Kidney (tissue), 14 donors: ENCODE data around the gene ANKRD50. TPM values are rescaled to one million over a fixed set of nuclear protein-coding genes. Genes with fewer than 3 reads are reported as not detected.

Experiments
- DNase-seq, 5 donors: peaks; one replicate each; pipeline ENCODE4 v3.0.0-alpha.2; 2013 to 2020
- FAIRE-seq: peaks from 2 replicates; lab custom pipeline; 2012; peaks lifted over from hg19 to GRCh38; lab: Jason Lieb, UNC
- H3K27ac ChIP-seq, 2 donors: one replicate each; pipeline ENCODE4 v1.7.0; 2013; ENCODE audit warnings: low read depth in 2 of 2, low read length in 2 of 2, inconsistent platforms in 1 of 2
- H3K27me3 ChIP-seq: one replicate; pipeline ENCODE4 v1.7.1; 2013; ENCODE audit warnings: low read length, inconsistent platforms; ENCODE audit not compliant: control insufficient read depth, insufficient read depth
- H3K36me3 ChIP-seq, 3 donors: one replicate each; pipeline versions ENCODE4 v1.7.0 to v1.7.1; 2013; ENCODE audit warnings: low read length in 3 of 3, control low read depth in 1 of 3, inconsistent platforms in 1 of 3; ENCODE audit not compliant: insufficient read depth in 3 of 3, control insufficient read depth in 2 of 3
- H3K4me1 ChIP-seq, 3 donors: one replicate each; pipeline versions ENCODE4 v1.7.0 to v1.7.1; 2013; ENCODE audit warnings: low read length in 3 of 3, inconsistent platforms in 1 of 3, low read depth in 1 of 3; ENCODE audit not compliant: control insufficient read depth in 2 of 3, insufficient read depth in 2 of 3
- H3K4me3 ChIP-seq, 3 donors: one replicate each; pipeline versions ENCODE4 v1.7.0 to v1.8.1; 2013; ENCODE audit warnings: low read length in 3 of 3, control low read depth in 1 of 3, inconsistent platforms in 1 of 3
- H3K9ac ChIP-seq, 3 donors: one replicate each; pipeline versions ENCODE4 v1.7.0 to v1.7.1; 2013; ENCODE audit warnings: low read length in 3 of 3, control low read depth in 1 of 3, inconsistent platforms in 1 of 3
- H3K9me3 ChIP-seq, 3 donors: one replicate each; pipeline versions ENCODE4 v1.7.0 to v1.7.1; 2013; ENCODE audit warnings: low read length in 3 of 3, control low read depth in 1 of 3, inconsistent platforms in 1 of 3; ENCODE audit not compliant: control insufficient read depth in 2 of 3, insufficient read depth in 1 of 3
- intact Hi-C: fragments of 100-400 bp; cut with DNase I; formaldehyde crosslinking; loops from one replicate; pipeline ENCODE4 v1.11.1; 2022
- polyA plus RNA-seq: library from polyadenylated mRNA; stranded (reverse); fragments of 350-450 nt; fragmentation: Illumina TruSeq; extraction: RNeasy Lipid Tissue Mini Kit (QIAGEN cat#74804); gene quantifications from one replicate; pipeline ENCODE4 v1.2.3, GENCODE V29; 2014; ENCODE audit warnings: low read depth, low replicate concordance; ENCODE audit not compliant: insufficient read depth
- total RNA-seq: library from RNA; stranded (reverse); fragmentation: NEBNext Ultra II Directional; extraction: Animal tissue kit (Norgen Biotek cat#: 25700); gene quantifications from one replicate; pipeline ENCODE4 v1.2.1, GENCODE V29; 2021
- TF ChIP-seq, protein P1 (sequence below): IDR thresholded peaks from 3 replicates; pipeline ENCODE4 v1.5.1; 2012; ENCODE audit warnings: mild to moderate bottlenecking, moderate library complexity, borderline replicate concordance; ENCODE audit not compliant: insufficient read depth; ENCODE audit errors: extremely low read depth
- donor health status: control.
- donor health status: control.
- donor health status: control.
- donor health status: control.
- donor health status: control.
- donor health status: DM: yes; HTN: yes; CAD: no.
- donor health status: Normal renal cell carcinoma (clear cell type).

ANKRD50 gene
- total and polyA plus RNA-seq, 2 donors from 2014 or later, result 2.7 to 12.1 TPM

DNA sequence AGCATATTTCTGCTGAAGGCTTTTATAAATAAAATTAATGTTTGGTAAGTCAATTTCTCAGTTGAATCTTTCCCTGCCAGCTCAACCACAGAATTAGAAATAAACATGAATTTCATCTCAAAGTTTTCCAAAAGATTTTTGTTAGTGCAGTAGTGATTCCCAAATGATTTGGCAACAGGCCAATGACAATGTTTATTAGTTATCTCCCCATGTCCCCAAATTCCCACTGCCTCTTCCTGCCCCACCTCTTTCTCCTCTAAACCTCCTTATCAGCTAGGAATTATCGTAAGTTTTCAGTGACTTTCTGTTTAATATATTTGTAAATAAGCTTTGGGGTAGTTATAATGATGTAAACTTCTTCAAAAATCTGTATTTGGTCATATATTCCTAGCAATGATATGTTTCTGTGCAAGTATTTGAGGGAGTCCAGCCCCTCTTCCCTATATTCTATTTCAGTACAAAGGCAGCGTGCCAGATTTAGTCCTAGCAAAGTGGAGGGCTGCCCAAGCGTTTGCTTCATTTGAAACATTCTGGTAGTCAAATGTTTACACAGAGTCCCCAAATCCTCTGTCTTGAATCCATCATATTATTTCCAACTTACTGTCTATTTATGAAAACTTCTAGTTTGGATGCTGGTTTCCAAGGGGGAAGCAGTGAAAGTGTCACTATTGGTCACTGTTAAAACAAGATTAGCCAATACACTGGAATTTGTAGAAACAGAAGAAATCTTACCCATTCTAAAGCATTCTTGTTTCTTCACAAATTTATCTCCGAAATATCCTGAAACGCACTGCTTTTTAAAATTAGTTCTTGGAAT lies 33.7 kb upstream of the ANKRD50 start:
- Histone ChIP-seq H3K27ac (no peak overlapping the region), H3K9ac (no peak overlapping the region), H3K36me3 (no peaks in the 10 kb centered on the region), H3K9me3 (no peaks in the 10 kb centered on the region), H3K27me3 (no peaks in the 10 kb centered on the region), H3K4me1 (no peaks in the 10 kb centered on the region), H3K4me3 (no peak overlapping the region)
- no peak for FAIRE-seq
- DNase-seq, result no peak
- intact Hi-C loops, result no loop called here
- TF ChIP-seq, protein P1, sequence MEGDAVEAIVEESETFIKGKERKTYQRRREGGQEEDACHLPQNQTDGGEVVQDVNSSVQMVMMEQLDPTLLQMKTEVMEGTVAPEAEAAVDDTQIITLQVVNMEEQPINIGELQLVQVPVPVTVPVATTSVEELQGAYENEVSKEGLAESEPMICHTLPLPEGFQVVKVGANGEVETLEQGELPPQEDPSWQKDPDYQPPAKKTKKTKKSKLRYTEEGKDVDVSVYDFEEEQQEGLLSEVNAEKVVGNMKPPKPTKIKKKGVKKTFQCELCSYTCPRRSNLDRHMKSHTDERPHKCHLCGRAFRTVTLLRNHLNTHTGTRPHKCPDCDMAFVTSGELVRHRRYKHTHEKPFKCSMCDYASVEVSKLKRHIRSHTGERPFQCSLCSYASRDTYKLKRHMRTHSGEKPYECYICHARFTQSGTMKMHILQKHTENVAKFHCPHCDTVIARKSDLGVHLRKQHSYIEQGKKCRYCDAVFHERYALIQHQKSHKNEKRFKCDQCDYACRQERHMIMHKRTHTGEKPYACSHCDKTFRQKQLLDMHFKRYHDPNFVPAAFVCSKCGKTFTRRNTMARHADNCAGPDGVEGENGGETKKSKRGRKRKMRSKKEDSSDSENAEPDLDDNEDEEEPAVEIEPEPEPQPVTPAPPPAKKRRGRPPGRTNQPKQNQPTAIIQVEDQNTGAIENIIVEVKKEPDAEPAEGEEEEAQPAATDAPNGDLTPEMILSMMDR, result no peak

GRCh38 chr4:124743711-124744110 lies 31.2 kb upstream of the ANKRD50 start:
- H3K4me3 ChIP-seq, result no peak overlapping the region

DNA sequence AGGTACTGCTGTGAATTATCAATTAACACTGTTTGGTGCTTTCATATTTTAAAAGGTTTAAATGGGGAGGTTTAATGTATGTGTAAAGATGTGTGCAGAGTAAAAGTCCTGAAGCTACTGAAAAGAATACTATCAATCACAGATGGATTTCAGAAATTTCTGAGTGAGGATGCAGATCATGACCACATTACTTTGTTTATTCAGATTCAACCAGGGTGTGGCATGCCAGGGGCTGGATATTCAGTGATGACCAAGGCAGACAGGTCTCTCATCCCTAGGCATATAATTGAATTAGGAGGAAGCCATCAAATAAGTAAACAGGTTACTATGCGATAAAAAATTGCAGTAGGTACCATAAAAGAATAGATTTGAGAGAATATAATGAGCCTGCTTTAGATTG lies 28.0 kb upstream of the ANKRD50 start:
- Histone ChIP-seq H3K4me1 (no peaks in the 10 kb centered on the region), H3K4me3 (no peak overlapping the region), H3K9me3 (no peaks in the 10 kb centered on the region), H3K9ac (no peak overlapping the region), H3K27me3 (no peaks in the 10 kb centered on the region), H3K36me3 (no peaks in the 10 kb centered on the region), H3K27ac (no peak overlapping the region)
- FAIRE-seq (no peak), DNase-seq (no peak)
- TF ChIP-seq, protein P1, result no peak
- intact Hi-C loops, result no loop called here

More at GRCh38 chr4:124743711-124744110, 31.2 kb upstream of the ANKRD50 start:
- FAIRE-seq (no peak), DNase-seq (no peak)
- Histone ChIP-seq H3K36me3 (no peaks in the 10 kb centered on the region), H3K9me3 (no peaks in the 10 kb centered on the region), H3K9ac (no peak overlapping the region), H3K4me1 (no peaks in the 10 kb centered on the region), H3K27ac (no peak overlapping the region), H3K27me3 (no peaks in the 10 kb centered on the region)
- intact Hi-C loops, result no loop called here
- TF ChIP-seq, protein P1, result no peak
